Gastrocnemius medialis (tissue), 4 donors: Measurements from ENCODE around the gene SLC16A13.

Source experiments
- CTCF ChIP-seq, 5 experiments: fragments of 450-650 bp in 3 of 5; fragments of 200-600 bp in 2 of 5; sonication (generic) in 2 of 5; IDR thresholded peaks in 4 of 5; conservative IDR thresholded peaks in 1 of 5; 1 replicate in 4 of 5; 2 replicates in 1 of 5; pipeline ENCODE4 v1.5.1; 2016 to 2019; ENCODE audit warnings: antibody characterized with exemption in 5 of 5, mild to moderate bottlenecking in 3 of 5, moderate library complexity in 3 of 5
- POLR2A ChIP-seq, 2 donors: fragments of 450-650 bp; IDR thresholded peaks; one replicate each; pipeline ENCODE4 v1.6.1; 2017; ENCODE audit warnings: antibody characterized with exemption in 2 of 2, mild to moderate bottlenecking in 2 of 2, moderate library complexity in 2 of 2

- no peak for TF ChIP-seq CTCF (IDR thresholded peaks at IDR 0.05 in 4 of 5, conservative IDR thresholded peaks at IDR 0.05 in 1 of 5)
- TF ChIP-seq POLR2A (IDR thresholded peaks at IDR 0.05) = no peak
Observed at GRCh38 chr17:7042501-7043181, 6.8 kb downstream of the SLC16A13 start.
